GM12878 (cell line): Measurements from ENCODE around the gene CDH4. TPM values are rescaled to one million over a fixed set of nuclear protein-coding genes. Genes with fewer than 3 reads are reported as not detected.

Experiments
- ATAC-seq: fragments of 200-7000 bp; cut with Tn5 transposase; 3 replicates; pipeline ENCODE4 v1.9.1; 2020; ENCODE audit warnings: mild to moderate bottlenecking, moderate library complexity
- BruUV-seq: library from RNA; stranded (reverse); fragments of 400-500 nt; replicated peaks from 2 replicates; lab custom pipeline; 2021; lab: Mats Ljungman, UMichigan
- CTCF ChIA-PET: fragments of 300-600 bp; sonication (Branson Sonifier 250); formaldehyde crosslinking; extraction: SDS; loops from one replicate; lab custom pipeline; 2021; ENCODE audit warnings: inconsistent platforms; lab: Yijun Ruan, JAX
- POLR2A ChIA-PET: fragments of 350-600 bp; formaldehyde crosslinking; extraction: SDS; loops from one replicate; lab custom pipeline; 2021; ENCODE audit warnings: inconsistent platforms; lab: Charles Lee
- RAD21 ChIA-PET: fragments of 300-600 bp; sonication (Branson Sonifier 250); formaldehyde crosslinking; loops from one replicate; lab custom pipeline; 2023; ENCODE audit warnings: antibody characterized with exemption; ENCODE audit not compliant: unreplicated experiment; lab: Charles Lee
- SMC1A ChIA-PET: fragments of 300-600 bp; sonication (Branson Sonifier 250); formaldehyde crosslinking; loops from one replicate; lab custom pipeline; 2023; ENCODE audit not compliant: unreplicated experiment, uncharacterized antibody; lab: Charles Lee
- DNase-seq: peaks from one replicate; pipeline ENCODE4 v3.0.0-alpha.2; 2011; ENCODE audit warnings: low read depth, low spot score
- FAIRE-seq: peaks from 3 replicates; lab custom pipeline; 2011; peaks lifted over from hg19 to GRCh38; lab: Jason Lieb, UNC
- H2AFZ ChIP-seq: 2 replicates; pipeline ENCODE4 v1.6.0; 2011; ENCODE audit warnings: low read depth, low read length, control low read depth; ENCODE audit not compliant: control insufficient read depth
- H3K27ac ChIP-seq: 2 replicates; pipeline ENCODE4 v1.5.1; 2011; ENCODE audit warnings: control low read depth; ENCODE audit not compliant: control insufficient read depth, insufficient read depth
- H3K27me3 ChIP-seq, 2 experiments: replicated peaks in 1 of 2; 2 replicates each; pipeline versions ENCODE4 v1.6.0 to v1.6.1; 2011; ENCODE audit warnings: low read length in 1 of 2; ENCODE audit not compliant: control insufficient read depth in 2 of 2, insufficient read depth in 2 of 2
- H3K36me3 ChIP-seq, 2 experiments: 2 replicates each; pipeline ENCODE4 v1.5.1; 2011; ENCODE audit warnings: low read length in 1 of 2; ENCODE audit not compliant: control insufficient read depth in 2 of 2, insufficient read depth in 2 of 2
- H3K4me1 ChIP-seq: 2 replicates; pipeline ENCODE4 v1.6.1; 2011; ENCODE audit warnings: mild to moderate bottlenecking, low read length, moderate library complexity, mixed read lengths; ENCODE audit not compliant: control insufficient read depth, insufficient read depth
- H3K4me2 ChIP-seq: 2 replicates; pipeline ENCODE4 v1.6.0; 2011; ENCODE audit warnings: control low read depth; ENCODE audit not compliant: control insufficient read depth, insufficient read depth
- H3K4me3 ChIP-seq: fragments of 200-600 bp; sonication (generic); 2 replicates; pipeline ENCODE4 v1.5.1; 2016
- H3K79me2 ChIP-seq: 2 replicates; pipeline ENCODE4 v1.6.0; 2011; ENCODE audit warnings: low read length; ENCODE audit not compliant: control insufficient read depth, insufficient read depth
- H3K9ac ChIP-seq: 2 replicates; pipeline ENCODE4 v1.8.0; 2011; ENCODE audit warnings: low read length, control low read depth, mixed read lengths; ENCODE audit not compliant: control insufficient read depth, insufficient read depth
- H3K9me3 ChIP-seq: replicated peaks from 3 replicates; pipeline ENCODE4 v1.5.1; 2011; ENCODE audit warnings: mild to moderate bottlenecking, low read length; ENCODE audit not compliant: control insufficient read depth, insufficient read depth
- H4K20me1 ChIP-seq: 2 replicates; pipeline ENCODE4 v1.6.0; 2011; ENCODE audit not compliant: control insufficient read depth, insufficient read depth
- BACH1 ChIP-seq: fragments of 450-650 bp; IDR thresholded peaks from 2 replicates; pipeline ENCODE4 v1.6.1; 2017; ENCODE audit warnings: mild to moderate bottlenecking, borderline replicate concordance
- ETV6 ChIP-seq, 2 experiments: fragments of 450-650 bp in 1 of 2; IDR thresholded peaks in 1 of 2; conservative IDR thresholded peaks in 1 of 2; 2 replicates each; pipeline ENCODE4 v1.6.1; 2014; ENCODE audit warnings: antibody characterized with exemption in 1 of 2, borderline replicate concordance in 1 of 2, low read depth in 1 of 2, mild to moderate bottlenecking in 1 of 2, moderate library complexity in 1 of 2
- HDGF ChIP-seq: fragments of 450-650 bp; IDR thresholded peaks from 2 replicates; pipeline ENCODE4 v1.6.1; 2016; ENCODE audit warnings: antibody characterized with exemption
- IRF4 ChIP-seq: IDR thresholded peaks from 2 replicates; pipeline ENCODE4 v1.6.1; 2011; ENCODE audit warnings: low read depth, low read length
- PAX8 ChIP-seq: fragments of 450-650 bp; IDR thresholded peaks from 2 replicates; pipeline ENCODE4 v1.6.1; 2017; ENCODE audit warnings: mild to moderate bottlenecking, moderate library complexity
- RCOR1 ChIP-seq: conservative IDR thresholded peaks from 2 replicates; pipeline ENCODE4 v1.6.1; 2012; ENCODE audit warnings: low read depth, low read length, improper control_type of control experiment
- SP1 ChIP-seq: IDR thresholded peaks from one replicate; pipeline ENCODE4 v1.6.1; 2011; ENCODE audit warnings: low read depth, low read length
- SREBF2 ChIP-seq: IDR thresholded peaks from 2 replicates; pipeline ENCODE4 v1.6.1; 2012; ENCODE audit warnings: mild to moderate bottlenecking, low read length
- ZNF207 ChIP-seq: fragments of 450-650 bp; IDR thresholded peaks from 2 replicates; pipeline ENCODE4 v1.6.1; 2014; ENCODE audit warnings: antibody characterized with exemption, mild to moderate bottlenecking, borderline replicate concordance
- WGBS: methylation state at CpG from one replicate; pipeline ENCODE4 v1.1.6; 2016; ENCODE audit warnings: low lambda C conversion rate; ENCODE audit not compliant: insufficient replicate concordance, insufficient coverage; ENCODE audit errors: missing lambda C conversion rate; 5-methylcytosine and 5-hydroxymethylcytosine counted together
- in situ Hi-C: fragments of 300-500 bp; cut with MboI; formaldehyde crosslinking; loops from 9 replicates; pipeline ENCODE4 v1.14.3; 2018; ENCODE audit warnings: mixed read lengths
- intact Hi-C: fragments of 100-400 bp; cut with micrococcal nuclease; formaldehyde crosslinking; loops from one replicate; pipeline ENCODE4 v1.14.2; 2022; ENCODE audit not compliant: unreplicated experiment
- polyA plus RNA-seq, 11 experiments: library from polyadenylated mRNA; depleted of rRNA in 4 of 11; unstranded in 6 of 11; stranded (reverse) in 5 of 11; fragments of >200 nt; fragmentation: Nextera tagmentation in 4 of 11; fragmentation: Illumina TruSeq in 1 of 11; extraction: Ambion mirVana in 4 of 11; extraction: Trizol in 1 of 11; gene quantifications; 1 replicate in 1 of 11; 2 replicates in 10 of 11; pipeline versions ENCODE4 v1.2.1 to v1.2.3, GENCODE V29; 2011 to 2016; ENCODE audit warnings: inconsistent platforms in 2 of 11, missing spikeins in 2 of 11, low read depth in 1 of 11
- total RNA-seq, 4 experiments: library from RNA; depleted of rRNA in 3 of 4; stranded (reverse); fragments of >200 nt in 3 of 4; fragmentation: Illumina TruSeq in 1 of 4; extraction: Trizol in 1 of 4; gene quantifications; 2 replicates each; pipeline versions ENCODE4 v1.2.1 to v1.2.3, GENCODE V29; 2013 to 2021
- TF ChIP-seq, protein P1 (sequence below): fragments of 450-650 bp; IDR thresholded peaks from 2 replicates; pipeline ENCODE4 v1.6.1; 2017; ENCODE audit warnings: mild to moderate bottlenecking
- TF ChIP-seq, protein P2 (sequence below): fragments of 150-350 bp; IDR thresholded peaks from 2 replicates; pipeline ENCODE4 v1.6.1; 2016; ENCODE audit warnings: low read depth, low read length
- TF ChIP-seq, protein P3 (sequence below): fragments of 450-650 bp; IDR thresholded peaks from 2 replicates; pipeline ENCODE4 v1.6.1; 2018; ENCODE audit warnings: mild to moderate bottlenecking, low read depth, moderate library complexity; ENCODE audit not compliant: partially characterized antibody
- TF ChIP-seq, protein P4 (sequence below), 3 experiments: IDR thresholded peaks in 2 of 3; conservative IDR thresholded peaks in 1 of 3; 2 replicates each; pipeline ENCODE4 v1.5.1; 2011; ENCODE audit warnings: low read depth in 3 of 3, low read length in 3 of 3, mild to moderate bottlenecking in 3 of 3, control low read depth in 2 of 3, moderate library complexity in 2 of 3, inconsistent platforms in 1 of 3, mixed read lengths in 1 of 3; ENCODE audit not compliant: control insufficient read depth in 2 of 3, insufficient read depth in 1 of 3; ENCODE audit errors: extremely low read depth in 1 of 3

CDH4 gene
- total and polyA plus RNA-seq, 10 of the 15 experiments (the other 5 are each of a cell fraction or from before 2014, with no cell fraction given), result not detected

DNA sequence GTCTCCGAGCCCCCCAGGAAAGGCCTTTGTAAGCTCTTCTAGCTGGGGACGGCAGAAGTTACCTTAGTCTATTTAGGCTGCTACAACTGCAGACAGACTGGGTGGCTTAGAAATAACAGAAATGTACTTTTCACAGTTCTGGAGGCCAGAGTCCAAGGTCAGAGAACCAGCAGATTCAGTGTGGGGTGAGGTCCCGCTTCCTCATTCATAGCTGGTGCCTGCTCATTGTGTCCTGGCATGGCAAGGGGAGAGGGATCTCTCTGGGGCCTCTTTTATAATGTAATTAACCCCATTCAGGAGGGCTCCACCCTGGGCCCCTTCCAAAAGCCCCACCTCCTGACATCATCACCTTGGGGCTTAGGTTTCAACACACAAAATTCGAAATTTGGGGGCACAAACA is 315.1 kb downstream of the CDH4 start:
- no peak overlapping the region for H2AFZ ChIP-seq
- no TSS peak for BruUV-seq
- intact Hi-C loops (no loop called here), in situ Hi-C loops (no loop called here)
- ChIA-PET RAD21 (no interaction called here), POLR2A (no interaction called here), CTCF (no interaction called here), SMC1A (no interaction called here)
- no peaks in the 10 kb centered on the region; the same call in 2 of the 3 replicates for H3K9me3 ChIP-seq
- no peak overlapping the region for H3K9ac ChIP-seq
- H3K27ac ChIP-seq, result no peak overlapping the region
- no peaks in the 10 kb centered on the region for H3K79me2 ChIP-seq
- 23% methylated on average over 4 of the region's 4 CpGs for WGBS
- no peak overlapping the region for H3K4me2 ChIP-seq
- no peak for FAIRE-seq
- ATAC-seq, result no peak
- H3K4me3 ChIP-seq, result no peak overlapping the region
- H3K36me3 ChIP-seq, result no peaks in the 10 kb centered on the region
- DNase-seq, result no peak
- H3K27me3 ChIP-seq, result no peaks in the 10 kb centered on the region
- no peaks in the 10 kb centered on the region for H3K4me1 ChIP-seq
- no peaks in the 10 kb centered on the region for H4K20me1 ChIP-seq
- TF ChIP-seq, protein P1, sequence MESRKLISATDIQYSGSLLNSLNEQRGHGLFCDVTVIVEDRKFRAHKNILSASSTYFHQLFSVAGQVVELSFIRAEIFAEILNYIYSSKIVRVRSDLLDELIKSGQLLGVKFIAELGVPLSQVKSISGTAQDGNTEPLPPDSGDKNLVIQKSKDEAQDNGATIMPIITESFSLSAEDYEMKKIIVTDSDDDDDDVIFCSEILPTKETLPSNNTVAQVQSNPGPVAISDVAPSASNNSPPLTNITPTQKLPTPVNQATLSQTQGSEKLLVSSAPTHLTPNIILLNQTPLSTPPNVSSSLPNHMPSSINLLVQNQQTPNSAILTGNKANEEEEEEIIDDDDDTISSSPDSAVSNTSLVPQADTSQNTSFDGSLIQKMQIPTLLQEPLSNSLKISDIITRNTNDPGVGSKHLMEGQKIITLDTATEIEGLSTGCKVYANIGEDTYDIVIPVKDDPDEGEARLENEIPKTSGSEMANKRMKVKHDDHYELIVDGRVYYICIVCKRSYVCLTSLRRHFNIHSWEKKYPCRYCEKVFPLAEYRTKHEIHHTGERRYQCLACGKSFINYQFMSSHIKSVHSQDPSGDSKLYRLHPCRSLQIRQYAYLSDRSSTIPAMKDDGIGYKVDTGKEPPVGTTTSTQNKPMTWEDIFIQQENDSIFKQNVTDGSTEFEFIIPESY, result no peak
- TF ChIP-seq HDGF (no peak), ETV6 (conservative IDR thresholded peaks at IDR 0.05 in 1 of 2, IDR thresholded peaks at IDR 0.05 in 1 of 2; ENCODE audit: borderline replicate concordance in 1 of 2, low read depth in 1 of 2) (no peak), RCOR1 (no peak), SP1 (no peak), SREBF2 (no peak), IRF4 (no peak), PAX8 (no peak), ZNF207 (no peak), BACH1 (no peak)
- TF ChIP-seq, protein P2, sequence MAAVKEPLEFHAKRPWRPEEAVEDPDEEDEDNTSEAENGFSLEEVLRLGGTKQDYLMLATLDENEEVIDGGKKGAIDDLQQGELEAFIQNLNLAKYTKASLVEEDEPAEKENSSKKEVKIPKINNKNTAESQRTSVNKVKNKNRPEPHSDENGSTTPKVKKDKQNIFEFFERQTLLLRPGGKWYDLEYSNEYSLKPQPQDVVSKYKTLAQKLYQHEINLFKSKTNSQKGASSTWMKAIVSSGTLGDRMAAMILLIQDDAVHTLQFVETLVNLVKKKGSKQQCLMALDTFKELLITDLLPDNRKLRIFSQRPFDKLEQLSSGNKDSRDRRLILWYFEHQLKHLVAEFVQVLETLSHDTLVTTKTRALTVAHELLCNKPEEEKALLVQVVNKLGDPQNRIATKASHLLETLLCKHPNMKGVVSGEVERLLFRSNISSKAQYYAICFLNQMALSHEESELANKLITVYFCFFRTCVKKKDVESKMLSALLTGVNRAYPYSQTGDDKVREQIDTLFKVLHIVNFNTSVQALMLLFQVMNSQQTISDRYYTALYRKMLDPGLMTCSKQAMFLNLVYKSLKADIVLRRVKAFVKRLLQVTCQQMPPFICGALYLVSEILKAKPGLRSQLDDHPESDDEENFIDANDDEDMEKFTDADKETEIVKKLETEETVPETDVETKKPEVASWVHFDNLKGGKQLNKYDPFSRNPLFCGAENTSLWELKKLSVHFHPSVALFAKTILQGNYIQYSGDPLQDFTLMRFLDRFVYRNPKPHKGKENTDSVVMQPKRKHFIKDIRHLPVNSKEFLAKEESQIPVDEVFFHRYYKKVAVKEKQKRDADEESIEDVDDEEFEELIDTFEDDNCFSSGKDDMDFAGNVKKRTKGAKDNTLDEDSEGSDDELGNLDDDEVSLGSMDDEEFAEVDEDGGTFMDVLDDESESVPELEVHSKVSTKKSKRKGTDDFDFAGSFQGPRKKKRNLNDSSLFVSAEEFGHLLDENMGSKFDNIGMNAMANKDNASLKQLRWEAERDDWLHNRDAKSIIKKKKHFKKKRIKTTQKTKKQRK, result no peak
- TF ChIP-seq, protein P3, sequence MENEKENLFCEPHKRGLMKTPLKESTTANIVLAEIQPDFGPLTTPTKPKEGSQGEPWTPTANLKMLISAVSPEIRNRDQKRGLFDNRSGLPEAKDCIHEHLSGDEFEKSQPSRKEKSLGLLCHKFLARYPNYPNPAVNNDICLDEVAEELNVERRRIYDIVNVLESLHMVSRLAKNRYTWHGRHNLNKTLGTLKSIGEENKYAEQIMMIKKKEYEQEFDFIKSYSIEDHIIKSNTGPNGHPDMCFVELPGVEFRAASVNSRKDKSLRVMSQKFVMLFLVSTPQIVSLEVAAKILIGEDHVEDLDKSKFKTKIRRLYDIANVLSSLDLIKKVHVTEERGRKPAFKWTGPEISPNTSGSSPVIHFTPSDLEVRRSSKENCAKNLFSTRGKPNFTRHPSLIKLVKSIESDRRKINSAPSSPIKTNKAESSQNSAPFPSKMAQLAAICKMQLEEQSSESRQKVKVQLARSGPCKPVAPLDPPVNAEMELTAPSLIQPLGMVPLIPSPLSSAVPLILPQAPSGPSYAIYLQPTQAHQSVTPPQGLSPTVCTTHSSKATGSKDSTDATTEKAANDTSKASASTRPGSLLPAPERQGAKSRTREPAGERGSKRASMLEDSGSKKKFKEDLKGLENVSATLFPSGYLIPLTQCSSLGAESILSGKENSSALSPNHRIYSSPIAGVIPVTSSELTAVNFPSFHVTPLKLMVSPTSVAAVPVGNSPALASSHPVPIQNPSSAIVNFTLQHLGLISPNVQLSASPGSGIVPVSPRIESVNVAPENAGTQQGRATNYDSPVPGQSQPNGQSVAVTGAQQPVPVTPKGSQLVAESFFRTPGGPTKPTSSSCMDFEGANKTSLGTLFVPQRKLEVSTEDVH, result no peak
- TF ChIP-seq, protein P4, sequence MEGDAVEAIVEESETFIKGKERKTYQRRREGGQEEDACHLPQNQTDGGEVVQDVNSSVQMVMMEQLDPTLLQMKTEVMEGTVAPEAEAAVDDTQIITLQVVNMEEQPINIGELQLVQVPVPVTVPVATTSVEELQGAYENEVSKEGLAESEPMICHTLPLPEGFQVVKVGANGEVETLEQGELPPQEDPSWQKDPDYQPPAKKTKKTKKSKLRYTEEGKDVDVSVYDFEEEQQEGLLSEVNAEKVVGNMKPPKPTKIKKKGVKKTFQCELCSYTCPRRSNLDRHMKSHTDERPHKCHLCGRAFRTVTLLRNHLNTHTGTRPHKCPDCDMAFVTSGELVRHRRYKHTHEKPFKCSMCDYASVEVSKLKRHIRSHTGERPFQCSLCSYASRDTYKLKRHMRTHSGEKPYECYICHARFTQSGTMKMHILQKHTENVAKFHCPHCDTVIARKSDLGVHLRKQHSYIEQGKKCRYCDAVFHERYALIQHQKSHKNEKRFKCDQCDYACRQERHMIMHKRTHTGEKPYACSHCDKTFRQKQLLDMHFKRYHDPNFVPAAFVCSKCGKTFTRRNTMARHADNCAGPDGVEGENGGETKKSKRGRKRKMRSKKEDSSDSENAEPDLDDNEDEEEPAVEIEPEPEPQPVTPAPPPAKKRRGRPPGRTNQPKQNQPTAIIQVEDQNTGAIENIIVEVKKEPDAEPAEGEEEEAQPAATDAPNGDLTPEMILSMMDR (IDR thresholded peaks at IDR 0.05 in 2 of 3, conservative IDR thresholded peaks at IDR 0.05 in 1 of 3; ENCODE audit: control insufficient read depth in 2 of 3, extremely low read depth in 1 of 3, insufficient read depth in 1 of 3, low read depth in 3 of 3, low read length in 3 of 3), result no peak
